Keratinocyte (primary cell): Measurements from ENCODE around the gene STRA6.

Experiments used
- CTCF ChIP-seq, 3 experiments: IDR thresholded peaks in 1 of 3; conservative IDR thresholded peaks in 1 of 3; optimal IDR thresholded peaks in 1 of 3; 2 replicates in 2 of 3; 3 replicates in 1 of 3; pipeline versions ENCODE3 to v1.5.1; 2011; ENCODE audit warnings: low read length in 3 of 3, mild to moderate bottlenecking in 3 of 3, moderate library complexity in 2 of 3, control low read depth in 1 of 3, inconsistent platforms in 1 of 3; ENCODE audit not compliant: insufficient read depth in 2 of 3; ENCODE audit errors: extremely low read depth in 1 of 3
- EZH2 ChIP-seq: IDR thresholded peaks from one replicate; pipeline ENCODE4 v1.6.1; 2012; ENCODE audit warnings: inconsistent platforms, mild to moderate bottlenecking, low read length, moderate library complexity

GRCh38 chr15:74130155-74130848 is 72.3 kb downstream of the STRA6 start, which contains the start of gene ISLR2:
- TF ChIP-seq CTCF (optimal IDR thresholded peaks at IDR 0.05 in 1 of 3, IDR thresholded peaks at IDR 0.05 in 1 of 3, conservative IDR thresholded peaks at IDR 0.05 in 1 of 3; ENCODE audit: extremely low read depth in 1 of 3, insufficient read depth in 2 of 3, low read length in 3 of 3) (no peak), EZH2 (peak; percentile 90)
